B cell (primary cell): ENCODE measurements around the gene ADAMTS17. TPM values are rescaled to one million over a fixed set of nuclear protein-coding genes. Genes with fewer than 3 reads are reported as not detected.

Source experiments
- ATAC-seq: fragments of 200-7000 bp; cut with Tn5 transposase; one replicate; pipeline ENCODE4 v1.10.0; 2021; ENCODE audit warnings: low read depth, mild to moderate bottlenecking, moderate number of reproducible peaks, moderate library complexity
- CTCF ChIA-PET: fragments of 350-600 bp; sonication (Branson Sonifier 250); formaldehyde crosslinking; loops from one replicate; lab custom pipeline; 2021; ENCODE audit warnings: antibody characterized with exemption, inconsistent platforms; lab: Charles Lee
- POLR2A ChIA-PET: fragments of 350-600 bp; sonication (Branson Sonifier 250); formaldehyde crosslinking; loops from one replicate; lab custom pipeline; 2021; ENCODE audit warnings: antibody characterized with exemption; lab: Charles Lee
- DNase-seq: peaks from one replicate; pipeline ENCODE4 v3.0.0; 2013
- H2AFZ ChIP-seq: 2 replicates; pipeline ENCODE4 v1.6.1; 2012; ENCODE audit warnings: mild to moderate bottlenecking, low read depth, low read length; ENCODE audit not compliant: insufficient read depth, poor library complexity, severe bottlenecking
- H3K27ac ChIP-seq, 2 donors: 1 replicate in 1 of 2; 2 replicates in 1 of 2; pipeline ENCODE4 v1.5.1; 2012 to 2013; ENCODE audit warnings: low read length in 2 of 2, mild to moderate bottlenecking in 2 of 2, moderate library complexity in 1 of 2
- H3K27me3 ChIP-seq, 4 experiments: fragments of 200-600 bp in 1 of 4; sonication (generic) in 1 of 4; replicated peaks in 1 of 4; 1 replicate in 2 of 4; 2 replicates in 2 of 4; pipeline versions ENCODE4 v1.6.1 to v1.7.0; 2013 to 2016; ENCODE audit warnings: low read length in 3 of 4, mild to moderate bottlenecking in 2 of 4, mixed read lengths in 1 of 4, moderate library complexity in 1 of 4; ENCODE audit not compliant: insufficient read depth in 4 of 4, control insufficient read depth in 3 of 4; ENCODE audit errors: control extremely low read depth in 1 of 4
- H3K36me3 ChIP-seq, 2 experiments: replicated peaks in 1 of 2; 1 replicate in 1 of 2; 2 replicates in 1 of 2; pipeline versions ENCODE4 v1.6.1 to v1.7.1; 2013; ENCODE audit warnings: low read length in 1 of 2; ENCODE audit not compliant: insufficient read depth in 2 of 2, control insufficient read depth in 1 of 2; ENCODE audit errors: control extremely low read depth in 1 of 2, extremely low read depth in 1 of 2
- H3K4me1 ChIP-seq, 2 donors: fragments of 200-600 bp in 1 of 2; sonication (generic) in 1 of 2; 1 replicate in 1 of 2; 2 replicates in 1 of 2; pipeline versions ENCODE4 v1.5.1 to v1.6.1; 2013 to 2017; ENCODE audit warnings: low read length in 2 of 2; ENCODE audit not compliant: control insufficient read depth in 2 of 2, insufficient read depth in 2 of 2
- H3K4me2 ChIP-seq: replicated peaks from 2 replicates; pipeline ENCODE3; 2012; ENCODE audit warnings: mild to moderate bottlenecking, low read depth, low read length; ENCODE audit not compliant: poor library complexity, severe bottlenecking
- H3K4me3 ChIP-seq, 5 experiments: fragments of 200-600 bp in 1 of 5; sonication (generic) in 1 of 5; 1 replicate in 3 of 5; 2 replicates in 2 of 5; pipeline versions ENCODE4 v1.5.1 to v1.7.0; 2011 to 2016; ENCODE audit warnings: low read length in 4 of 5, mild to moderate bottlenecking in 4 of 5, low read depth in 2 of 5, control low read depth in 1 of 5, moderate library complexity in 1 of 5; ENCODE audit not compliant: insufficient read depth in 1 of 5; ENCODE audit errors: control extremely low read depth in 1 of 5, extremely low read depth in 1 of 5
- H3K79me2 ChIP-seq: fragments of 200-600 bp; sonication (generic); one replicate; pipeline ENCODE4 v1.6.0; 2016; ENCODE audit warnings: low read length; ENCODE audit not compliant: control insufficient read depth, insufficient read depth
- H3K9ac ChIP-seq: fragments of 200-600 bp; sonication (generic); 2 replicates; pipeline ENCODE4 v1.6.1; 2017; ENCODE audit warnings: mild to moderate bottlenecking, low read length, moderate library complexity
- H3K9me3 ChIP-seq, 3 donors: one replicate each; pipeline versions ENCODE4 v1.6.1 to v1.7.1; 2013; ENCODE audit warnings: low read length in 2 of 3; ENCODE audit not compliant: control insufficient read depth in 2 of 3, insufficient read depth in 1 of 3; ENCODE audit errors: control extremely low read depth in 1 of 3
- H4K20me1 ChIP-seq: 2 replicates; pipeline ENCODE4 v1.6.0; 2012; ENCODE audit warnings: mild to moderate bottlenecking, low read length; ENCODE audit not compliant: insufficient read depth, control insufficient read depth, poor library complexity, severe bottlenecking
- H3K27ac Mint-ChIP-seq: one replicate; pipeline ENCODE4 v1.8.0; 2021; ENCODE audit warnings: mixed read lengths
- H3K27me3 Mint-ChIP-seq: one replicate; pipeline ENCODE4 v1.8.0; 2021; ENCODE audit warnings: mixed read lengths
- H3K4me1 Mint-ChIP-seq: one replicate; pipeline ENCODE4 v1.8.0; 2021; ENCODE audit warnings: mixed read lengths
- H3K4me3 Mint-ChIP-seq: one replicate; pipeline ENCODE4 v1.8.0; 2021; ENCODE audit warnings: mixed read lengths
- H3K9me3 Mint-ChIP-seq: one replicate; pipeline ENCODE4 v1.8.0; 2022; ENCODE audit warnings: mixed read lengths; ENCODE audit not compliant: insufficient read depth
- CTCF ChIP-seq: fragments of 200-600 bp; IDR thresholded peaks from one replicate; pipeline ENCODE4 v1.8.0; 2022; ENCODE audit warnings: antibody characterized with exemption, mild to moderate bottlenecking
- EZH2 ChIP-seq: IDR thresholded peaks from 2 replicates; pipeline ENCODE4 v1.6.1; 2012; ENCODE audit warnings: borderline replicate concordance, low read depth, mild to moderate bottlenecking, moderate library complexity, low read length; ENCODE audit not compliant: insufficient read depth, poor library complexity, severe bottlenecking
- WGBS: methylation state at CpG from one replicate; pipeline ENCODE4 v1.1.5; 2013; ENCODE audit warnings: missing lambda C conversion rate; ENCODE audit not compliant: insufficient coverage; 5-methylcytosine and 5-hydroxymethylcytosine counted together
- intact Hi-C: fragments of 100-400 bp; cut with micrococcal nuclease; formaldehyde crosslinking; loops from one replicate; pipeline ENCODE4 v1.10.0; 2022
- polyA plus RNA-seq: library from polyadenylated mRNA; depleted of rRNA; stranded (reverse); fragments of >200 nt; gene quantifications from 2 replicates; pipeline ENCODE4 v1.2.3, GENCODE V29; 2012
- total RNA-seq, 2 donors: library from RNA; stranded (reverse); fragments of 120-200 nt in 1 of 2; gene quantifications; 1 replicate in 1 of 2; 2 replicates in 1 of 2; pipeline versions ENCODE4 v1.2.3 to v1.2.4, GENCODE V29; 2013 to 2022

The ADAMTS17 gene
- total and polyA plus RNA-seq, 2 donors (not counting 1 experiment from before 2014, with no cell fraction given) = 0.10 TPM; not detected in 1

- no peak for ATAC-seq
- Histone ChIP-seq H3K36me3 (no peaks in the 10 kb centered on the region), H3K27me3 (peaks cover 0 to 44% (median 22%) of the 10 kb centered on the region in 4 experiments), H4K20me1 (no peaks in the 10 kb centered on the region), H3K79me2 (no peaks in the 10 kb centered on the region), H2AFZ (peak overlapping the region; percentile 82), H3K4me3 (peak overlapping the region in 4 of 5 experiments; percentile 41 to 63 (median 53)), H3K27ac (no peak overlapping the region), H3K4me1 (peaks cover 9 to 12% of the 10 kb centered on the region in 2 donors), H3K9me3 (peaks cover 0 to 16% (median 4%) of the 10 kb centered on the region in 3 donors), H3K4me2 (peak overlapping the region; percentile 94), H3K9ac (peak overlapping the region; percentile 60)
- H3K4me3 Mint-ChIP-seq = peak overlapping the region; percentile 66
- H3K27me3 Mint-ChIP-seq = peaks cover 42% of the 10 kb centered on the region
- intact Hi-C loops = loop anchor here (10.0 kb wide), 1 partner anchor 574 kb away; the partner anchor contains the start of gene LRRK1
- CTCF ChIA-PET = interaction anchor here (5.5 kb wide), 1 partner anchor 9 kb away, joined by 33 read pairs; no protein-coding TSS in a partner anchor
- DNase-seq = peak; percentile 38
- 4% methylated on average over 95 of the region's 95 CpGs for WGBS
- no peak for TF ChIP-seq EZH2
- TF ChIP-seq CTCF = no peak
- peaks cover 8% of the 10 kb centered on the region for H3K4me1 Mint-ChIP-seq
- H3K27ac Mint-ChIP-seq = no peak overlapping the region
- POLR2A ChIA-PET = no interaction called here
- H3K9me3 Mint-ChIP-seq = no peaks in the 10 kb centered on the region
Measured at GRCh38 chr15:100341239-100341749, 481 bp downstream of the ADAMTS17 start.

- no peak overlapping the region for H3K9ac ChIP-seq
- ChIA-PET CTCF (interaction anchor here (5.5 kb wide), 1 partner anchor 10 kb away, joined by 33 read pairs; no protein-coding TSS in a partner anchor), POLR2A (no interaction called here)
- H4K20me1 ChIP-seq = no peaks in the 10 kb centered on the region
- H3K79me2 ChIP-seq = no peaks in the 10 kb centered on the region
- DNase-seq (no peak), ATAC-seq (no peak)
- H3K36me3 ChIP-seq = no peaks in the 10 kb centered on the region
- intact Hi-C loops = loop anchor here (10.0 kb wide), 1 partner anchor 574 kb away; the partner anchor contains the start of gene LRRK1
- TF ChIP-seq CTCF (no peak), EZH2 (no peak)
- peaks cover 8% of the 10 kb centered on the region for H3K4me1 Mint-ChIP-seq
- H3K4me2 ChIP-seq = peak overlapping the region; percentile 94
- peak overlapping the region in 1 of 5 experiments; percentile 29 for H3K4me3 ChIP-seq
- H2AFZ ChIP-seq = peak overlapping the region; percentile 28
- H3K27ac ChIP-seq = no peak overlapping the region
- no peaks in the 10 kb centered on the region for H3K9me3 Mint-ChIP-seq
- H3K27me3 Mint-ChIP-seq = peaks cover 44% of the 10 kb centered on the region
- H3K27ac Mint-ChIP-seq = no peak overlapping the region
- H3K9me3 ChIP-seq = peaks cover 0 to 16% (median 4%) of the 10 kb centered on the region in 3 donors
- 10% methylated on average over 42 of the region's 56 CpGs for WGBS
- peak overlapping the region; percentile 78 for H3K4me3 Mint-ChIP-seq
- H3K27me3 ChIP-seq = peaks cover 0 to 44% (median 22%) of the 10 kb centered on the region in 4 experiments
- H3K4me1 ChIP-seq = peaks cover 9 to 12% of the 10 kb centered on the region in 2 donors
Measured at GRCh38 chr15:100340721-100341238, 995 bp downstream of the ADAMTS17 start.
